NCI-H146 treated with DMSO at 0.1 percent for 48 hours (cell line): Measurements from ENCODE around the gene SVOPL.

Experiments used
- DNase-seq: peaks from one replicate; lab custom pipeline; 2025; ENCODE audit not compliant: unreplicated experiment; lab: John Stamatoyannopoulos, UW

SVOPL gene

DNA sequence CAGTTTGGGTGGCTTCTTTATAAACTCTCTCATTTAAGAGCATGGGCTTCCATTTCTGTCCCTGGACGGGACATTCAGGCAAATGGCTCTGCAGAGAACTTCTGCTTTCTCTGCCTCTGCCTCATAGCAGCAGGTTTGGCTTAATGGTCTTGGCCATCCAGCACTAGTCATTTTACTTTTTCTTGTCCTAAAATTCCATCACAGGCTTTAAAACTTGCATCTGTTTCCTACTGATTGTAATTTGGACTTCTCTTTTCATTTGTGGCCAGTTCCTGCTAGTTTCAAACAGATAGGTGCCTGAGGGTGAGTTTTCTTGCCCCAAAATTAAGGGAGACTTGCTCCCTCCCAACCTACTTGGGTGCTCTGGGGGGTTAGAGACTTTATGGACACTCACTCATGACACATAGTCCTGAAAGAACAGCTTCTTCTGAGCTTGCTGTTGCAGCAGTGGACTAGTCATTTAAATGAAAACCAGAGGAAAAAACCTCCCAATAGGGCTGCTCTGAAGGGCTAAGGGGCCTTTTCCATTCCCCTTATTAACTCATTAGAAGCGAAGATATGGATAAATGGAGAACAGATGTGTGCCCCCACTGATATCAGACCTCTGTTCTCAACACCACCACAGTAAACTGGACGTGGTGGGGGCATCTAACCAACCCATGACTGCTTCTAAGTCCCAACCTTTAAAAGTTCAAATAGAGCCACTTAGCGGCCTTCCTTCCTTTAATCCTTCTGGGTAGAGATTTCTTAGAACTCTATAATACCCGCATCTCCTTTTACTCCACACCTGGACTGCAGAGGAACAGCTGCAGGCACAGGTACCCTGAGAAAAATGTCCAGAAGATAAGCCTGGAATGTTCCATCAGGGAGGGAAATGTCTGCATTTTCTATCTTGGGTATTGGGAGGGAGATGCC is 38.8 kb downstream of the SVOPL start:
- DNase-seq, result no peak

GRCh38 chr7:138661069-138661635 is 40.0 kb downstream of the SVOPL start:
- DNase-seq, result no peak

DNA sequence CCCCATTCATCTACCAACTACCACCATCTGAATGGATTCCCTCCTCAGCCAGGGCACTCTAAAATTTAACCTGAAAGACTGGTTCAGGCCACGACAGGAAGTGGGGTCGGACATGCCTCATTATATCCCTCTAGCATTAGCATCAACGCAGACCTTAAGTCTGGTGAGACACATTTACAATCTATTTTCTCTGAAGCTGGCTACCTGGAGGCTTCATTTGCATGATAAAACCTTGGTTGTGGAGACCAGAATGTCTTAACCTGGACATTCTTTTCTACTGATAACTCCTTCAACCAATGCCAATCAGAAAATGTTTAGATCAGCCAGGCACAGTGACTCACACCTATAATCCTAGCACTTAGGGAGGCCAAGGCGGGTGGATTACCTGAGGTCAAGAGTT is 42.3 kb downstream of the SVOPL start:
- DNase-seq, result no peak

DNA sequence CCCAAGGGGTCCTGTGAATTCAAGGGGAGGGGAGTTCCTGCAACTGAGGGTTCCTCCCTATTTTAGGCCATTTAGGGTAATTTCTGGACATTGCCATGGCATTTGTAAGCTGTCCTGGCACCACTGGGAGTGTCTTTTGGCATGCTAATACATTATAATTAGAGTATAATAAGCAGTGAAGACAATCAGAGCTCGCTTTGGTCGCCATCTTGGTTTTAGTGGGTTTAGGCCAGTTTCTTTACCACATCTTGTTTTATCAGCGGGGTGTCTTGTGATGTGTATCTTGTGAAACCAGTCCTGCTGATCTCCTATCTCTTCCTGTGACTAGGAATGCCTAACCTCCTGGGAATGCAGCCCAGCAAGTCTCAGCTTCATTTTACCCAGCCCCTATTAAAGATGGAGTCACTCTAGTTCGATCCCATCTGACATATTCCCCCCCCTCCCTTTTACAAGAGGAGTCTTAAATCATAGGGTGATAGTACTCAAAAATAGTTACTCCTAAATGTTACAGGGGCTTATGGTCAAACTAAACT is 43.2 kb downstream of the SVOPL start:
- no peak for DNase-seq

GRCh38 chr7:138656952-138657351 is 44.2 kb downstream of the SVOPL start:
- no peak for DNase-seq

- DNase-seq, result no peak
Observed at GRCh38 chr7:138654616-138655015, 46.5 kb downstream of the SVOPL start.

- no peak for DNase-seq
Observed at GRCh38 chr7:138649506-138649905, 51.7 kb downstream of the SVOPL start.

DNA sequence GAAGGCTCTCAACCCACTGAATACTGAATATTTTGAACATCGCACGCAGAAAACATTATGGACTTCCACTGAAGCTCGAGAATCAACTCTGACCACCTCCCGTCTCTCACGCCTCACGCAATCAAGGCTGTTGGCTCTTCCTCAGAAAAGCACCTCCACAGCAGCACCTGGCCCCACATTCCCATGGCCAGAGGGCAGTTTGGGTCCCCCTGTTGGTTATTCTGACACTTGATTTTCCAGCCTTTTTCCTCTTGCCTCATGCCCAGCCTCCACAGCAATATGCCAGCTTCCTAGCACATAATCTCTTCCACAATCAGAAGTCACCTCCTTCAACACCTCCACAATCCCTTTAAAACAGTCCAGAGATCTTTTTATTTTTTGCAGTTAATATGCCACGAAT is 55.9 kb downstream of the SVOPL start:
- DNase-seq, result no peak

- DNase-seq, result no peak
Observed at GRCh38 chr7:138632826-138633602, 68.1 kb downstream of the SVOPL start.

DNA sequence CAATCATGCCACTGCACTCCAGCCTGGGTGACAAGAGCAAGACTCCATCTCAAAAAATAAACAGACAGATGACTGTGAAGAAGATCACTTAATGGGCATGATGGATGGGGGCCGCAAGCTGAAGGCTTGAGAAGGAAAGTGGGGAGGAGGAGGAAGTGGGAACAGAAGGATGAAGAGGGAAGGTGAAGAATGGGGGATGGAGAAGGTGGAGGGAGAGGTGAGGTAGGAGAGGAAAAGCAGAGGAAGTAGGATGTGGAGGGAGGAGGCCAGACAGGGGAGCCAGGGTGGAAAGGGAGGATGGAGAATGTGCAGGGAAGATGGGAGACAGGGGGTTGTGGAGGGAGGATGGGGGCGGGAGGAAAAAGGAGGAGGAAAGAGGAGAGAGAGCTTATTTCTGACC is 68.8 kb downstream of the SVOPL start:
- no peak for DNase-seq

- no peak for DNase-seq
Observed at GRCh38 chr7:138630059-138630610, 71.0 kb downstream of the SVOPL start.

DNA sequence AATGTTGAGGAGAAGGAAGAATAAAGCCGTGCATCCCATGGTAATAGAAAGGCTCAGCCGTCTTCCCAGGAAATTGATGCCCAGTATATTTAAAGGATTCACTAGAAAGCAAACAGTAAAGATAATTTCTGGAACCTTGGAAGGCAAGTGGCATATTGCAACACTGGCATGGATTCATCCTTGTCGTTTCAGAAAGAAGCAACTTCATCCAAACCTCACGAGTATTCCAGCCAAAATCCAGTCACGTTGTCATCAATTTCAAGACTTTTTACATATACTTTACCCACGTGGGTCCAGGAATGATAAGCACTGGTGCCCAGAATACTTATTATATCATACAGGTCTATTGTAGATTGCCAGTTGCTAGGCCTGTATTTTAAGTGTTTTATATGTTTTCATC is 73.8 kb downstream of the SVOPL start:
- DNase-seq, result no peak

DNA sequence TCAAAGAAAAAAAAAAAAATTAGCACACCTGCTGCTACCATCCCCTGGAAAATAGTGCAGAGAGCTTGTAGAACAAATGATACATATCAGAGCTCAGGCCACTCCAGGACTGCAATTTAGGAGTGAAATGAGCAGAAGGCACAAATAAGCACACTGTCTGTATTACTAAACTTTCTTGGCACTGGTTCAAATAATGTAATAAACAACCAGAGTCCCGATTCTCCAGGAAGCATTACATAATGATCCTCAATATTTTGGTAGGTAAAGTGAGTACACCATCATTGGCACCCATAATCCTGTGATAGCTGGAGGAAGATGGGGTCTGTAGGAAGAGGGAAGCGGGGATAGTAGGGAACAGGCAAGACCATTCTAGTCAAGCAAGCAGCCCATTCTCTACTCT is 74.3 kb downstream of the SVOPL start:
- DNase-seq, result no peak

GRCh38 chr7:138625849-138626230 is 75.3 kb downstream of the SVOPL start:
- DNase-seq, result peak; percentile 81

DNA sequence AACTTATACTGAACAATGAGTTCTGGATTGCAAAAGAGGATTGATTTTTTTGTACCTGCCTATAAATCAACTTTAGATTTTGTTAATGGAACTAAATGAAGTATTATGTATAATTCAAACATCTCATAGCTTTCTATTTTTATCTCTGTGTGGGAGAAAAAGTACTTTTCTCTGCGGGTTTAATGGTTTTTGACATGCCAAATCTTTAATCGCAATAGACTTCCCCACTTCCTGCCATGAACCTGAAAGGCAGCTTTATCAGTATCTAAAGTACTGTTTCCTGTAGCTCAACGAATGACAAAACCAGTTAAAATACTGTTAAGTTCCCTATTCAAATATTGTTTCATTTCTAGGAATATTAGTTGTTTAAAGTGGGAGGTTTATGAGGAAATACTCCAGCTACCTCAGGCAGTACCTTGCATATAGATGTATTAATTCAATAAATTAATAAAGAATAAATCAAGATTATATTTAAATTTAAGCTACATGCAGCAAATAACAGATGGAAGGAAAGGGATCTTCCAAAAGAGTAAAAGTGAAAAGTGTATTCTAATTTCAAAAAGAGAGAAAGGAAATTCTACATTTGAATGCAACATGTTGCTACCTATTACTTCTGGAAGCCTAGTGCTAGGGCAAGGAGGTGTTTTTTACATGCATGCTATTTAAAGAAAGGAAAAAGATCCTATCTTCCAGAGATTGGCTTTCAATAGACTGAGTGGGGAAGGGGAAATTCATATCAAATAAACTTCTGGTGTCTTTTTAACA is 75.9 kb downstream of the SVOPL start:
- no peak for DNase-seq

DNA sequence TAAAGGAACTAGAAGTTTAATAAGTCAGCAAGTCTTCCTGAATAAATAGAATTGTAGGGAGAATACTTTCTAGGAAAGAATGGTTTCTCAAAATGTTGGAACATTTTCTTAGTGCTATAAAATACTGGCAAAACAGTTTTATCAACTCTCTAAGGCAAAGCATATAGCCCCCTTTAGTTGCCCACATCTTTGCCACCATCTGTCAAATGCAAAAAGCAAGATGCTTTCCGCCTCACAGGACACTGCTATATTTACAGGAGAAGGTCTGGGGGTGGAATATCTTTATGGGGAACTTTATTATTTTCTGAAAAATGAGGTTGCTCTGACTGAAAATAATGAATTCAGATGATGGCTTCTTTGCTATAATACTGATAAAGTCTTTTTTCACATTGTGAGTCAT is 78.3 kb downstream of the SVOPL start:
- DNase-seq, result no peak

GRCh38 chr7:138618933-138619332 is 82.2 kb downstream of the SVOPL start:
- no peak for DNase-seq

- no peak for DNase-seq
Observed at GRCh38 chr7:138618506-138618905, 82.7 kb downstream of the SVOPL start.

GRCh38 chr7:138616085-138616484 is 85.1 kb downstream of the SVOPL start:
- DNase-seq, result no peak

GRCh38 chr7:138613630-138614029 is 87.5 kb downstream of the SVOPL start:
- no peak for DNase-seq
